IMR-90 (cell line): ENCODE measurements around the gene KIF21A. TPM values are rescaled to one million over a fixed set of nuclear protein-coding genes. Genes with fewer than 3 reads are reported as not detected.

Experiments
- ATAC-seq: fragments of 200-7000 bp; cut with Tn5 transposase; 2 replicates; pipeline ENCODE4 v1.9.1; 2020; ENCODE audit warnings: low read depth, mild to moderate bottlenecking, moderate library complexity
- BruUV-seq: library from RNA; stranded (reverse); fragments of 400-500 nt; replicated peaks from 2 replicates; lab custom pipeline; 2021; lab: Mats Ljungman, UMichigan
- CTCF ChIA-PET: fragments of 300-600 bp; formaldehyde crosslinking; extraction: SDS; loops from one replicate; lab custom pipeline; 2021; ENCODE audit warnings: antibody characterized with exemption; lab: Yijun Ruan, JAX
- POLR2A ChIA-PET: fragments of 300-600 bp; sonication (Branson Sonifier 250); formaldehyde crosslinking; loops from one replicate; lab custom pipeline; 2022; ENCODE audit warnings: antibody characterized with exemption; ENCODE audit not compliant: unreplicated experiment; lab: Charles Lee
- DNase-seq: peaks from one replicate; pipeline ENCODE4 v3.0.0; 2013
- H2AFZ ChIP-seq: replicated peaks from 2 replicates; pipeline ENCODE3; 2013; ENCODE audit warnings: low read length, mild to moderate bottlenecking; ENCODE audit not compliant: poor library complexity
- H2AK5ac ChIP-seq: 2 replicates; pipeline ENCODE4 v1.6.1; 2013; ENCODE audit warnings: low read depth, low read length, inconsistent platforms
- H2AK9ac ChIP-seq: replicated peaks from 2 replicates; pipeline ENCODE3; 2013; ENCODE audit warnings: mild to moderate bottlenecking, low read depth, low read length, moderate library complexity; ENCODE audit not compliant: poor library complexity
- H2BK120ac ChIP-seq: 2 replicates; pipeline ENCODE4 v1.6.1; 2013; ENCODE audit warnings: low read depth, low read length, inconsistent platforms
- H2BK15ac ChIP-seq: 3 replicates; pipeline ENCODE4 v1.6.1; 2013; ENCODE audit warnings: low read depth, low read length, inconsistent platforms
- H2BK20ac ChIP-seq: 2 replicates; pipeline ENCODE4 v1.6.1; 2013; ENCODE audit warnings: low read depth, mild to moderate bottlenecking, inconsistent platforms, low read length, moderate library complexity
- H2BK5ac ChIP-seq: 2 replicates; pipeline ENCODE4 v1.6.1; 2013; ENCODE audit warnings: mild to moderate bottlenecking, low read depth, low read length, inconsistent platforms; ENCODE audit not compliant: poor library complexity, severe bottlenecking
- H3K14ac ChIP-seq: replicated peaks from 2 replicates; pipeline ENCODE4 v1.6.1; 2013; ENCODE audit warnings: low read depth, low read length, inconsistent platforms
- H3K18ac ChIP-seq: 2 replicates; pipeline ENCODE4 v1.6.1; 2013; ENCODE audit warnings: low read depth, low read length, control low read depth
- H3K23ac ChIP-seq: 2 replicates; pipeline ENCODE4 v1.6.1; 2013; ENCODE audit warnings: low read depth, low read length, inconsistent platforms
- H3K27ac ChIP-seq: 2 replicates; pipeline ENCODE4 v1.5.1; 2013; ENCODE audit warnings: mild to moderate bottlenecking, control low read depth, low read length; ENCODE audit not compliant: insufficient read depth
- H3K27me3 ChIP-seq: 2 replicates; pipeline ENCODE4 v1.6.1; 2013; ENCODE audit warnings: low read length; ENCODE audit not compliant: control insufficient read depth, insufficient read depth
- H3K36me3 ChIP-seq: 2 replicates; pipeline ENCODE4 v1.6.1; 2013; ENCODE audit warnings: low read length, mixed read lengths; ENCODE audit not compliant: control insufficient read depth, insufficient read depth
- H3K4ac ChIP-seq: 2 replicates; pipeline ENCODE4 v1.6.1; 2013; ENCODE audit warnings: low read depth, low read length, inconsistent platforms
- H3K4me1 ChIP-seq: 2 replicates; pipeline ENCODE4 v1.6.1; 2013; ENCODE audit warnings: low read length, mixed read lengths; ENCODE audit not compliant: control insufficient read depth, insufficient read depth
- H3K4me2 ChIP-seq: 2 replicates; pipeline ENCODE4 v1.6.1; 2013; ENCODE audit warnings: low read depth, mild to moderate bottlenecking, control low read depth, low read length, moderate library complexity
- H3K4me3 ChIP-seq: 2 replicates; pipeline ENCODE4 v1.5.1; 2013; ENCODE audit warnings: low read depth, mild to moderate bottlenecking, control low read depth, low read length, moderate library complexity; ENCODE audit not compliant: insufficient read depth
- H3K56ac ChIP-seq: 2 replicates; pipeline ENCODE4 v1.6.1; 2013; ENCODE audit warnings: low read length, inconsistent platforms; ENCODE audit not compliant: insufficient read depth; ENCODE audit errors: extremely low read depth
- H3K79me1 ChIP-seq, 2 experiments: 2 replicates each; pipeline ENCODE4 v1.6.1; 2013; ENCODE audit warnings: low read length in 2 of 2, inconsistent platforms in 1 of 2, low read depth in 1 of 2
- H3K9ac ChIP-seq: 2 replicates; pipeline ENCODE4 v1.6.1; 2013; ENCODE audit warnings: low read depth, low read length, control low read depth
- H3K9me1 ChIP-seq: 2 replicates; pipeline ENCODE4 v1.6.1; 2013; ENCODE audit warnings: low read length, inconsistent platforms; ENCODE audit not compliant: insufficient read depth
- H3K9me3 ChIP-seq: 2 replicates; pipeline ENCODE4 v1.6.1; 2013; ENCODE audit warnings: low read length; ENCODE audit not compliant: control insufficient read depth, insufficient read depth
- H4K20me1 ChIP-seq: 2 replicates; pipeline ENCODE4 v1.6.1; 2013; ENCODE audit warnings: low read length, inconsistent platforms; ENCODE audit not compliant: insufficient read depth
- H4K5ac ChIP-seq: 2 replicates; pipeline ENCODE4 v1.6.1; 2013; ENCODE audit warnings: mild to moderate bottlenecking, low read depth, low read length, control low read depth
- H4K8ac ChIP-seq, 2 experiments: 2 replicates each; pipeline ENCODE4 v1.6.1; 2013; ENCODE audit warnings: low read depth in 2 of 2, low read length in 2 of 2, control low read depth in 1 of 2, inconsistent platforms in 1 of 2
- H4K91ac ChIP-seq: 2 replicates; pipeline ENCODE4 v1.6.1; 2013; ENCODE audit warnings: low read depth, low read length, inconsistent platforms; ENCODE audit not compliant: insufficient read depth
- CHD1 ChIP-seq: IDR thresholded peaks from 2 replicates; pipeline ENCODE4 v1.6.1; 2012; ENCODE audit warnings: low read depth, low read length, improper control_type of control experiment
- ELK1 ChIP-seq: fragments of 150-350 bp; IDR thresholded peaks from 2 replicates; pipeline ENCODE4 v1.6.1; 2016; ENCODE audit warnings: low read depth, mild to moderate bottlenecking, low read length, moderate library complexity, borderline replicate concordance
- MAFK ChIP-seq: IDR thresholded peaks from 2 replicates; pipeline ENCODE4 v1.6.1; 2012; ENCODE audit warnings: low read depth, low read length, improper control_type of control experiment
- MAZ ChIP-seq: IDR thresholded peaks from 2 replicates; pipeline ENCODE4 v1.6.1; 2012; ENCODE audit warnings: low read depth, mild to moderate bottlenecking, low read length, improper control_type of control experiment, moderate library complexity, borderline replicate concordance
- RAD21 ChIP-seq: IDR thresholded peaks from 2 replicates; pipeline ENCODE4 v1.6.1; 2012; ENCODE audit warnings: low read length, improper control_type of control experiment
- RCOR1 ChIP-seq: IDR thresholded peaks from 2 replicates; pipeline ENCODE4 v1.6.1; 2012; ENCODE audit warnings: mild to moderate bottlenecking, low read length, improper control_type of control experiment; ENCODE audit not compliant: insufficient replicate concordance
- SMC3 ChIP-seq: fragments of 150-350 bp; IDR thresholded peaks from 2 replicates; pipeline ENCODE4 v1.6.1; 2016; ENCODE audit warnings: low read depth, mild to moderate bottlenecking, antibody characterized with exemption, low read length, moderate library complexity
- USF2 ChIP-seq: fragments of 150-350 bp; IDR thresholded peaks from 2 replicates; pipeline ENCODE4 v1.6.1; 2017; ENCODE audit warnings: mild to moderate bottlenecking, antibody characterized with exemption, low read length, low read depth
- WGBS, 2 experiments: methylation state at CpG; one replicate each; pipeline versions ENCODE4 v1.1.5 to v1.1.7; 2013; ENCODE audit warnings: missing lambda C conversion rate in 2 of 2; ENCODE audit not compliant: insufficient read length in 1 of 2; ENCODE audit errors: extremely low coverage in 2 of 2; 5-methylcytosine and 5-hydroxymethylcytosine counted together
- dilution Hi-C: fragments of 300-500 bp; cut with HindIII; formaldehyde crosslinking; loops from one replicate; pipeline ENCODE4 v1.14.3; 2018; ENCODE audit warnings: low sequenced_read_pairs; ENCODE audit not compliant: unreplicated experiment
- in situ Hi-C: fragments of 300-500 bp; cut with MboI; formaldehyde crosslinking; loops from 3 replicates; pipeline ENCODE4 v1.14.3; 2019; ENCODE audit warnings: low sequenced_read_pairs, inconsistent platforms, mixed read lengths
- intact Hi-C: fragments of 100-400 bp; cut with micrococcal nuclease; formaldehyde crosslinking; loops from 2 replicates; pipeline ENCODE4 v1.10.0; 2022
- polyA plus RNA-seq, 3 experiments: library from polyadenylated mRNA; depleted of rRNA; stranded (reverse); fragments of >200 nt; gene quantifications; 2 replicates each; pipeline ENCODE4 v1.2.3, GENCODE V29; 2012; ENCODE audit warnings: low replicate concordance in 1 of 3
- total RNA-seq: library from RNA; depleted of rRNA; stranded (reverse); fragments of >200 nt; gene quantifications from 2 replicates; pipeline ENCODE4 v1.2.3, GENCODE V29; 2012

KIF21A gene
- total and polyA plus RNA-seq, 2 of the 4 experiments (the other 2 are of a cell fraction), result 0.38 to 1.1 TPM

- no peaks in the 10 kb centered on the region for H3K4me1 ChIP-seq
- no peak overlapping the region for H3K4ac ChIP-seq
- H2AFZ ChIP-seq, result no peak overlapping the region
- H2AK5ac ChIP-seq, result no peak overlapping the region
- no peak overlapping the region for H2BK120ac ChIP-seq
- H3K18ac ChIP-seq, result no peak overlapping the region
- H3K56ac ChIP-seq, result no peak overlapping the region
- no CpG with 5 or more reads among the region's 1 CpG for WGBS, 2 experiments
- no peak overlapping the region for H3K4me2 ChIP-seq
- no peak overlapping the region for H4K5ac ChIP-seq
- dilution Hi-C loops (no loop called here), in situ Hi-C loops (no loop called here), intact Hi-C loops (no loop called here)
- H3K23ac ChIP-seq, result no peak overlapping the region
- H4K20me1 ChIP-seq, result no peaks in the 10 kb centered on the region
- H3K27me3 ChIP-seq, result no peaks in the 10 kb centered on the region
- no peaks in the 10 kb centered on the region for H3K36me3 ChIP-seq
- no peak for ATAC-seq
- no peak overlapping the region for H3K14ac ChIP-seq
- no TSS peak for BruUV-seq
- no peak overlapping the region for H2BK15ac ChIP-seq
- no peaks in the 10 kb centered on the region for H3K9me1 ChIP-seq
- no peak overlapping the region for H4K8ac ChIP-seq
- H3K79me1 ChIP-seq, result no peaks in the 10 kb centered on the region
- no peak overlapping the region for H3K27ac ChIP-seq
- no peak overlapping the region for H2BK5ac ChIP-seq
- no peak overlapping the region for H2AK9ac ChIP-seq
- no peak overlapping the region for H4K91ac ChIP-seq
- no peak overlapping the region for H3K4me3 ChIP-seq
- ChIA-PET POLR2A (no interaction called here), CTCF (no interaction called here)
- no peak for DNase-seq
- H2BK20ac ChIP-seq, result no peak overlapping the region
- no peaks in the 10 kb centered on the region for H3K9me3 ChIP-seq
- H3K9ac ChIP-seq, result no peak overlapping the region
- no peak for TF ChIP-seq RAD21
- no peak for TF ChIP-seq CHD1
- TF ChIP-seq MAZ, result no peak
- no peak for TF ChIP-seq USF2
- TF ChIP-seq ELK1, result no peak
- TF ChIP-seq MAFK, result no peak
- TF ChIP-seq SMC3, result no peak
- TF ChIP-seq RCOR1, result no peak
Observed at GRCh38 chr12:39461059-39461458, 18.1 kb upstream of the KIF21A start.
